ENCODE data around the gene DYDC2. TPM values are rescaled to one million over a fixed set of nuclear protein-coding genes. Genes with fewer than 3 reads are reported as not detected.
A peak's percentile ranks its signal among the peaks of the same experiment; 100 is the strongest.

The DYDC2 gene
- polyA plus RNA-seq, 1 experiment: not detected

- DNase-seq (ENCODE audit: low read depth): no peak
- Histone ChIP-seq H3K27me3 (ENCODE audit: control insufficient read depth, insufficient read depth, low read length) (no peaks in the 10 kb centered on the region), H3K36me3 (ENCODE audit: control insufficient read depth, insufficient read depth, low read length) (no peaks in the 10 kb centered on the region), H3K4me3 (ENCODE audit: low read depth, low read length) (no peak overlapping the region)
- ChIA-PET CTCF (no interaction called here), POLR2A (no interaction called here)
- no peak for TF ChIP-seq CTCF (IDR thresholded peaks at IDR 0.05; ENCODE audit: insufficient read depth, low read depth, low read length)
These were observed 23.1 kb downstream of the DYDC2 start for GRCh38 chr10:80379701-80380100.

GRCh38 chr10:80380185-80380584, 23.6 kb downstream of the DYDC2 start:
- TF ChIP-seq CTCF (IDR thresholded peaks at IDR 0.05; ENCODE audit: insufficient read depth, low read depth, low read length): no peak
- CTCF ChIA-PET: interaction anchor here (1.3 kb wide), 1 partner anchor 64 kb away, joined by 3 read pairs; no protein-coding TSS in a partner anchor
- POLR2A ChIA-PET: no interaction called here
- Histone ChIP-seq H3K27me3 (ENCODE audit: control insufficient read depth, insufficient read depth, low read length) (no peaks in the 10 kb centered on the region), H3K36me3 (ENCODE audit: control insufficient read depth, insufficient read depth, low read length) (no peaks in the 10 kb centered on the region), H3K4me3 (ENCODE audit: low read depth, low read length) (no peak overlapping the region)
- no peak for DNase-seq (ENCODE audit: low read depth)

GRCh38 chr10:80382989-80383388, 26.4 kb downstream of the DYDC2 start:
- Histone ChIP-seq H3K4me3 (ENCODE audit: low read depth, low read length) (no peak overlapping the region), H3K36me3 (ENCODE audit: control insufficient read depth, insufficient read depth, low read length) (no peaks in the 10 kb centered on the region), H3K27me3 (ENCODE audit: control insufficient read depth, insufficient read depth, low read length) (no peaks in the 10 kb centered on the region)
- ChIA-PET CTCF (interaction anchor here (0.6 to 1.8 kb wide), 15 partner anchors 10 to 1266 kb away, joined by 3 to 9 read pairs (median 3); no protein-coding TSS in a partner anchor), POLR2A (no interaction called here)
- peak; percentile 64 for TF ChIP-seq CTCF (IDR thresholded peaks at IDR 0.05; ENCODE audit: insufficient read depth, low read depth, low read length)
- DNase-seq (ENCODE audit: low read depth): no peak

GRCh38 chr10:80390740-80391139, 34.2 kb downstream of the DYDC2 start:
- DNase-seq (ENCODE audit: low read depth): no peak
- H3K4me3 ChIP-seq (ENCODE audit: low read depth, low read length): no peak overlapping the region
- no peak for TF ChIP-seq CTCF (IDR thresholded peaks at IDR 0.05; ENCODE audit: insufficient read depth, low read depth, low read length)
- no peaks in the 10 kb centered on the region for H3K27me3 ChIP-seq (ENCODE audit: control insufficient read depth, insufficient read depth, low read length)
- POLR2A ChIA-PET: no interaction called here
- no peaks in the 10 kb centered on the region for H3K36me3 ChIP-seq (ENCODE audit: control insufficient read depth, insufficient read depth, low read length)
- CTCF ChIA-PET: interaction anchor here (0.6 kb wide), 1 partner anchor 115 kb away, joined by 3 read pairs; no protein-coding TSS in a partner anchor

GRCh38 chr10:80392250-80392649, 35.7 kb downstream of the DYDC2 start:
- no peaks in the 10 kb centered on the region for H3K36me3 ChIP-seq (ENCODE audit: control insufficient read depth, insufficient read depth, low read length)
- POLR2A ChIA-PET: no interaction called here
- CTCF ChIA-PET: interaction anchor here (0.7 kb wide), 1 partner anchor 533 kb away, joined by 3 read pairs; no protein-coding TSS in a partner anchor
- H3K27me3 ChIP-seq (ENCODE audit: control insufficient read depth, insufficient read depth, low read length): no peaks in the 10 kb centered on the region
- TF ChIP-seq CTCF (IDR thresholded peaks at IDR 0.05; ENCODE audit: insufficient read depth, low read depth, low read length): no peak
- DNase-seq (ENCODE audit: low read depth): no peak
- no peak overlapping the region for H3K4me3 ChIP-seq (ENCODE audit: low read depth, low read length)

All from BJ (cell line).